GM19463 (cell line): ENCODE measurements around the gene SRPRB.

Experiments
- ATAC-seq: cut with Tn5 transposase; IDR thresholded peaks from one replicate; pipeline ENCODE4 v1.9.1; 2021; ENCODE audit warnings: mild to moderate bottlenecking, moderate library complexity; ENCODE audit not compliant: unreplicated experiment

Gene SRPRB

DNA sequence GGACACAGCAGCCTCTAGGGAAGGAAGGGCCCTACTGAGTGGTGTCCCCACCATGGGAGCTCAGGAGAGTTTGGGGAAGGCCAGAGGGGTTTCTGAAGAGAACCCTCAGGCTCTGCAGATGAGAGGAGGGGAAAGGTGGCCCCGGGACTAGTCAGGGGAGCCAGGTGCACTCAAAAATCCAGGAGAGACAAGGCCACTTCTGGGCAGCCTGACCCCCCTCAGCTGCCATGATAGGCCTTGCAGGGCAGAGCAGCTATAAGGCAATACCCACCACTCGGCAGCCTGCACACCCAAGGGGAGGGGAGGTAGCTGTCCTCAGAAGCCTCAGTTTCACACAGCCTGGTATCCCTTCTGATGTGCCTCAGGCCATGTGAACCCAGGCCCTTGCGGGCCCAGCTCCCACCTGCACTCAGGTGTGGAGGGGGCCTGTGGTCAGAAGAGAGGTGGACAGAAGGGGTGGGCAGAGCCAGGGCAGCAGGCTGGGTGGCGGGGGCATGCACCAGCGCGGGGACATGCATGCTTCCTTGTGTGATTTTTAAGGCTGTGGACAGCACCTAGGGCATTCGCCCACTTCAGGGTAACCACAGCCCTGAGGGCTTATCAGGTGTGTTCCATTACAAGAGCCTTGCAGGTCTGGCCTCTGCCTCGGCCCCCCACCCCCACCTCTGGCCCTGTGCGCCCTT is 34.6 kb downstream of the SRPRB start:
- ATAC-seq, result no peak

GRCh38 chr3:133840767-133841166 is 35.2 kb downstream of the SRPRB start:
- no peak for ATAC-seq

- ATAC-seq, result no peak
Measured at GRCh38 chr3:133841196-133841595, 35.6 kb downstream of the SRPRB start.

- no peak for ATAC-seq
Measured at GRCh38 chr3:133842158-133842557, 36.5 kb downstream of the SRPRB start.

DNA sequence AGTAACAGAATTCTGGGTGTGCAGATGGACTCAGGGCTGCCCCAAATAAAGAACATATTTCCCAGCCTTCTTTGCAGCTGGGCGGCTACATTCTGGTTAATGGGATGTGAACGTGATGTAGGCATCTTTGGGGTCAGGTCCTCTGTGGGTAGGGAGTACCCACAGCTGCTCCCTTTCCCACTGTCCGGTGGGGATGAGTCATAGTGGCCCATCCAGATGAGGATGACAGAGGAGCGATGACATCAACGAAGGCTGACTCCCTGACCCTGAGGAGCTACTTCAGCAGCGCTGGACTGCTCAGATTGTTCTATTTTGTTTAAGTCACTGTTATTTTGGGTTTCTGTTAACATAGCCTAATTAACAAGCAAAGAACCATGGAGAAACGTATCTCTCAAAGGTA is 38.0 kb downstream of the SRPRB start:
- no peak for ATAC-seq

- ATAC-seq, result no peak
Measured at GRCh38 chr3:133845127-133845526, 39.5 kb downstream of the SRPRB start.

GRCh38 chr3:133849346-133849745 is 43.7 kb downstream of the SRPRB start:
- no peak for ATAC-seq

DNA sequence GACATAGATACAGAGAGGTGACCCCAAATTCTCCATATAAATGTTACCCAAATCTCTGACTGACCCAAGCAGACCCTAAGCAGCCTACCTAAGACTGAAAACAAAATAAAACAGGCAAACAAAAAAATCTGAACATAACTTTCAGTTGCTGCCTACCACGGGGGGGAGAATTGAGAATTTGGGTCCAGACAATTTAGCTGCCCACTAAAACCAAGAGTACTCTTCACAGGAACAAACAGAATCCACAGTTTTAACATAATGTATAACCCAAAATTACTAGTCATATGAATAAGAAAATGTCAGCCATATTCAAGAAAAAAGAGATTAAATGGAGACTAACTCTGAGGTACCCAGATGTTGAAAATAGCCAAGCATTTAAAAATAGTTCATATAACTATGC is 44.4 kb downstream of the SRPRB start:
- ATAC-seq, result no peak

DNA sequence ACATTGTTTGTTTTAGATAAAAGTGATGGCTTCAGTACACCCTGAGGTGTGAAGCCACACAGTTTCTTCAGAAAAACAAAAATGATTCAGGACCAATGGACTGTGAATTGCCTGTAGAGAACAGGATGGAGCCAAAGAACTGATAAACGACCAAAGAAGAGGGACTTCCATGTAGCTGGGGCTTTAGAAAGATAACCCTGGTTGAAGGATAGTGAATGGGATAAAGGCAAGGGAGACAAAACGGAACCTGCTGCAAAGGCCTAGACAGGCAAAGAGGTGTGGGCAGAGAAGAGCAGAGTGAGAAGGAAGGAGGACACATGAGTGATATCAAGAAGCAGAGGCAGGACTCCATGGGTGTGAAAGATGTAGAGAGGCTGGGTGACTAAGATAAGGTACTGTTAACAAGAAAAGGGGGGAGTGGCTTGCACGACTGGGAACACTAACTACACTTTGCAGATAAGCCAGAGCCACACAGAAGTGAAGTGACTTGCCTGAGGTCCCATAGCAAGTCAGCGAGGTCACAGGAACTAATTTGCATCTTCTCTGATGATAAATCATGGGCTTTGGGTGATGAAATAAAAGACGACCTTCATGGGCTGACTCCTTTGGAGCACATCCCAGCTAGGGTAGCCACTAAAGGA is 45.8 kb downstream of the SRPRB start:
- peak; percentile 46 for ATAC-seq

DNA sequence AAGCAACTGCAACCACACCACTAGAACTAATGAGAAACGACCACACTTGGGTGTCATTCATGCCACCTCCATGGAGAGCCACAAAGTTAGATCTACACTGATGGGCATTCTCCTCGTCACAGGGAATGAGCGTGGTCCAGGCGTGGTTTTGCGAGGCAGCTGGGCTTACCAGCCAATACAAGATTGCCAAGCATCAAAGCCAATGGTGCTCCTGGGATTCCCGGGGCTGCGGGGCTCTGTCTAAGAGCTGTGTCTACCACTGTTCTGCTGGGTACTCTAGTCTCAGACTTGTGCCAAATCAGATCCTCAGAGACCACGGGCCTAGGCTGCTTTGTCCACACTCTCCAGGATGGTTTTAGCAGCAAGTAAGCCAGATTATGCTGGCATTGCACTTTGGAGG is 46.3 kb downstream of the SRPRB start:
- ATAC-seq, result no peak

DNA sequence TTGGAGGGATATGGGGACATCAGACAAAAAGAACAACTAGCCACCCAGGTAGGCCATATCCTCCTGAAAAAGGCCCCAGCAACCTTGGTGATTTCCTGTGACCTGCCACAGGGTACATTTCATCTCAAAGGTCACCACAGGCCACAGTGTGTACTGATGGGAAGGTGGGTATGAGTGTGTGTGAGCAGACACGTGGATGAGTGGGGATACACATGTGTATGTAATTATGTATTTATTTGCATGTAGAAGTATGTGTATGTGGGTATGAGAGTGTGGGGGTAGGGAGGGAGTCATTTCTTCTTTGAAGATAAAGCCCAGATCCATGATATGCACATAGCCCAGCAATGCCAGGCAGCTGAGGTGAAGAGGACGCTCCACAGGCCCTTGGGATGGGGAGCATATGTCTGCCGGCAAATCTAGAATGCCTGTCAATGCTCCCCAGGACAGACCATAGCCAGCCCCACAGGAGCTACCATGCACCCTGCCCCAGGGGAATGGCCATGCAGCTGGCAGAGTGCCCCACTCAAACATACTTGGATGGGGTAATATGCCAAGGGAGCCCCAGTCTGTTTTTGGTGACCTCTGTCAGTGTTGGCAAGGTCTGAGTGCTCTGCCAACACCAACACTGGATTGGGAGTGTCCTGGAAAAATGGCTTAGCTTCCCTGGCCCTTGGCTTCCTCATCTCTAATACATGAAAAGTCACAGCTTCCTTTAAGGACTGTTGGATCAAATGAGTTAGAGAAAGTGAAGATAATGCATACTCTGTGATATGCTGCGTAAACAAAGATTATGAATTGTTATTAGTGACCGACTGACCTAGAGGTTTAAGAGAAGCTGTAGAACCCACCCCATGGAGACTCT is 47.7 kb downstream of the SRPRB start:
- no peak for ATAC-seq

- no peak for ATAC-seq
Measured at GRCh38 chr3:133853925-133854227, 48.3 kb downstream of the SRPRB start.

DNA sequence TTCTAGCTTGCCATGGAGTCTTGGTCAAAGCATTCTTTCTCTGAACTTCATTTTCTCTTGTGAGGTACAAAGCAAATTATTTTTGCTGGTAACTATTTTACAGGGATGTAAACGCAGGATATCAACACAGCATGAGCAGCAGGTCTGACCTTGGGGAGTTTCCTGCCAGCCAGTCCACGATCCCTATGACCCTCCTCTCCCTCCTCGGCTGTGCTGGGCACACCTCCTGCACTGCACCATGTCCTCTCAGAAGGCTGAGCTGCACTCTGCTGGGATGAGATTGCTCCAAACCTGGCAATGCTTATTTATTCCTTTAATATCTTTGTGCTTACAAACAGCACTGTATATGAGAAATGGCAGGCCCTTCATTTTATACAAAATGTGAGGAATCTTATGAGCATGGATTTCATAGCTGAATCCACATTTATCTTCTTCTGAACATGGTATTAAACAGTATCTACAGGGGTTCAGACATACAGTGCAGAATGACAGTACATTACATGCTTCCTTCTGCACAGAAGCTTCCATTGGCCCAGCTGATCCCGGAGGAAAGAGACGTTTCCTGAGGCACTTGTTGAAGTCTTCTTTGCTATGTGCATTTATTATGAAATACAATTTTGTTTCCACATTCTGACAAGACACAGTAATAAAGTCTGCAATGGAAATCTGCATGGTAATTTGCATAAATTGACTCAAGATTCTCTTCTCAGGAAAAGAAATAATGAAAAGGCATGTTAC is 48.8 kb downstream of the SRPRB start:
- ATAC-seq, result no peak

- no peak for ATAC-seq
Measured at GRCh38 chr3:133855002-133855370, 49.4 kb downstream of the SRPRB start.

DNA sequence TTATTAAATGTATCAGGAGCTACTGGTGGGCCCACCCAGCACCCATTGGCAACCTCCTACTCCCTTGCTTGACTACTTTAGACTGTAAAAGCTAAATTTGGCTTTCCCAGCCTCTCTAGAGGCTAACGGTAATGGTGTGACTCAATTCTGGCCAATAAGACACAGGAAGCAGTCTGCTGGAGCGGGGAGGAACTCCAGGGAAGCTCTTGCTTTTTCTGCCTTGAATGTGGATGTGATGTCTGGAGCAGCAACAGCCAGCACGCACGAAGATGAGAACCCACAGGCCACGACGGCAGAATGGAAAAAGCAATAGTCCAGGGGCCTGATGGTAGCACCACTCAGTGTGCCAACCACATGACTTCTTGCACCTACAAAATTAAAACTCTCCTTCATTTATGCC is 50.2 kb downstream of the SRPRB start:
- ATAC-seq, result no peak

- ATAC-seq, result no peak
Measured at GRCh38 chr3:133856316-133856715, 50.7 kb downstream of the SRPRB start.

GRCh38 chr3:133857767-133858166 is 52.2 kb downstream of the SRPRB start:
- ATAC-seq, result no peak

DNA sequence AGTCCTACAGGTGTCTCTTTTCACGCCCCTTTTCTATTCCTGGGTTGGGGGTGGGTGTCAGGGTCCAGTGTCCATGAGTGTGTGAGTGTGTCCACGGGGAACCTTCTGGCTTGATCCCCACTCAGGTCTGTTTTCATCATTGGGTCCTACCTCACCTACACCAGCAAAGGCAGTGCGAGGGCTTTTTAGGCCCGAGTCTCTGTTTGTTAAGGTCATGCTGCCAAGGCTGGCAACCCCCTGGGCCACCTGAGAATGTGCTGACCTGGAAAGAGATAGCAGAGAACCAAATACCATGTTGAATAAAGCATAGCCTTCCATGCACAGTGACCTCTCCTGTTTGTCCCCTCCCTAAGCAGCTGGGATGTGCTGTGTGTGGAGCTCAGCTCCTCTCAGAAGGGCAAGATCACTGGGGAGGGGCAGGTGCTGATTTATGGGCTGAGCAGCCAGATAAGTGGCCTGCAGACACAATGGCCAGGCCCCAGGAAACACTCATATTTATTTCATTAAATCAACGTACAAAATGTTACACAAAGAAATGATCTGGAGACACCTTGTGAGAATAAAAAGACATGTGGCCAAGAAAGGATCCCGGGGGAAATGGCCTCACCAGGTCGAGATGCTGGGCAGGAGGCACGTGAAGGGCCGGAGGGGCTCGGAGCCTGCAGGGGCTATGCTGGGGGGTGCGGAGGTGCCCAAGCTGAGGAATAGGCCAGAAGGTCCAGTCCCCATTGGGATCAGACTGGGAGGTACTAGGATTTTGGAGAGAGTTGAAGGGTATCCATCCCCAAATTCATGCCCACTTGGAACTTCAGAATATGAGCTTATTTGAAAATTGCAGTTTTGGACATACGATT is 54.0 kb downstream of the SRPRB start:
- ATAC-seq, result no peak

GRCh38 chr3:133860519-133860918 is 54.9 kb downstream of the SRPRB start:
- ATAC-seq, result no peak

- no peak for ATAC-seq
Measured at GRCh38 chr3:133862161-133862560, 56.5 kb downstream of the SRPRB start.

DNA sequence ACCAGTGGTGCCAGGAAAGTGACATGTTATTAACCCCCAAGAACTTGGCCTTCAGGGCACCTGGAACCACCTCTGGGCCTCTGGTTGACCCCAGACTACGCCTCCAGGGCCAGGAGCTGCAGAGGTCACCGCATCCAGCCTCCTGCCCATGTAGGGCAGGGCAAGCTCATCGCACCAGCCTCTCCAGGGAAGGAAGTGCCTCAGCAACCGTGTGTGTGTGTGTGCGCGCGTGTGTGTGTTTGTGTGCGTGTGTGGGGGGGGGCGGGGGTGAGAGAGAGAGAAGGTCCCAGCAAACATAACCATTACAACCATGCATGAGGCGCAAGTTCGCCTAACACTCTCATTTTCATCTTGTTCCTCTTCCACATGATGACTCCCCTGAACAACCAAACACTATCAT is 58.3 kb downstream of the SRPRB start:
- ATAC-seq, result no peak
